Mammary epithelial cell (primary cell): ENCODE measurements around the gene GALNT2.

Experiments
- CTCF ChIP-seq, 2 donors: IDR thresholded peaks in 1 of 2; conservative IDR thresholded peaks in 1 of 2; 2 replicates each; pipeline ENCODE4 v1.5.1; 2011 to 2012; ENCODE audit warnings: inconsistent platforms in 2 of 2, low read length in 2 of 2, mild to moderate bottlenecking in 2 of 2, control low read depth in 1 of 2, low read depth in 1 of 2; ENCODE audit not compliant: insufficient read depth in 1 of 2; ENCODE audit errors: extremely low read depth in 1 of 2
- EZH2 ChIP-seq: IDR thresholded peaks from 2 replicates; pipeline ENCODE4 v1.6.1; 2012; ENCODE audit warnings: low read length, inconsistent platforms, borderline replicate concordance

- TF ChIP-seq CTCF (conservative IDR thresholded peaks at IDR 0.05 in 1 of 2, IDR thresholded peaks at IDR 0.05 in 1 of 2; ENCODE audit: extremely low read depth in 1 of 2, insufficient read depth in 1 of 2, low read depth in 1 of 2, low read length in 2 of 2) (no peak), EZH2 (no peak)
These were observed 20.7 kb downstream of the GALNT2 start for GRCh38 chr1:230087717-230088105.
